ENCODE results near the gene PRDX2. TPM values are rescaled to one million over a fixed set of nuclear protein-coding genes. Genes with fewer than 3 reads are reported as not detected.

PRDX2 gene
- total RNA-seq, 2 experiments from 2014 or later = 204 to 208 TPM

DNA sequence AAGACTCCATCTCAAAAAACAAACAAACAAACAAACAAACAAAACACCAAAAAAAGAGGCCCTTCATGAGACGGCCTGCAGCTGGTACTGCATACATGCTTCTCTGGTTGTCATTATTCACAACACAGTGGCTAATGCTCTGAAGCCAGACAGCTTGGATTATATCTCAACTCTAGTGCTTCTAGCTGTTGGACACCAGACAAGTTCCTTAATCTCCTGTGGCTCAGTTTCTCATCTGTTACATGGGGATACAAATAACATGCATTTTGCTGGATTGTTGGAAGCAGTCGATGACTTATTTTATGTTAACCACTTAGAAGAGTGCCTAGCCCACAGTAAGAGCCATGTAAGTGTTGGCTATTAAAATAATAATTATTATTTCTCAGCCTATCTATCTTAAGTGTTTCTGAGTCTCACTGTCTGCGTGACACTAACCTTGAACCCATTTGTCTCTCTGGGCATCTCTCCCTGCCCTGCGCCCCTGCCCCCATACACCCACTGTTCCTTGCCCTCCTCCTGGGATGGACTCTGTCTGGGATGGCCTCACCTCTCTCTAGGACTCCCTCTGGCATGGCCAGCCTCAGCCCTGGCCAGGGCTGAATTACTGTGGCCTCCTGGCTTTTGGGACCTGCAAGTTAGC is 13.4 kb downstream of the PRDX2 start:
- ChIA-PET CTCF (interaction anchor here (0.8 to 3.3 kb wide), 5 partner anchors 8 to 273 kb away, joined by 3 to 41 read pairs (median 3); no protein-coding TSS in a partner anchor), POLR2A (interaction anchor here (1.5 kb wide), 1 partner anchor 10 kb away, joined by 8 read pairs; no protein-coding TSS in a partner anchor)

DNA sequence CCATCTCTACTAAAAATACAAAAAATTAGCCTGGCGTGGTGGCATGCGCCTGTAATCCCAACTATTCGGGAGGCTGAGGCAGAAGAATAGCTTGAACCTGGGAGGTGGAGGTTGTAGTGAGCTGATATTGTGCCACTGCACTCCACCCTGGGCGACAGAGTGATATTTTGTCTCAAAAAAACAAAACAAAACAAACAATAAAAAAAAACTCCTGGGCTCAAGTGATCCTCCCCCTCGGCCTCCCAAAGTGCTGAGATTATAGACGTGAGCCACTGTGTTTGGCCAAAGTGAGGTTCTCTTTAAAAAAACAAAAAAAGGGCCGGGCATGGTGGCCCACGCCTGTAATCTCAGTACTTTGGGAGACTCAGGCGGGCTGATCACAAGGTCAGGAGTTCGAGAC is 14.1 kb downstream of the PRDX2 start:
- ChIA-PET CTCF (interaction anchor here (3.0 to 3.3 kb wide), 2 partner anchors 9 to 10 kb away, joined by 13 to 41 read pairs; no protein-coding TSS in a partner anchor), POLR2A (no interaction called here)

GRCh38 chr19:12786952-12787351 is 14.6 kb downstream of the PRDX2 start:
- POLR2A ChIA-PET = no interaction called here
- CTCF ChIA-PET = interaction anchor here (1.2 to 3.3 kb wide), 3 partner anchors 9 to 21 kb away, joined by 4 to 41 read pairs (median 13); no protein-coding TSS in a partner anchor

GRCh38 chr19:12786141-12786870 is 15.3 kb downstream of the PRDX2 start:
- ChIA-PET POLR2A (no interaction called here), CTCF (interaction anchor here (1.2 to 3.3 kb wide), 3 partner anchors 9 to 20 kb away, joined by 4 to 41 read pairs (median 13); no protein-coding TSS in a partner anchor)

- CTCF ChIA-PET = interaction anchor here (1.0 to 3.0 kb wide), 3 partner anchors 10 to 62 kb away, joined by 5 to 13 read pairs (median 5); no protein-coding TSS in a partner anchor
- POLR2A ChIA-PET = interaction anchor here (0.5 kb wide), 1 partner anchor 13 kb away, joined by 3 read pairs; no protein-coding TSS in a partner anchor
These were observed 16.1 kb downstream of the PRDX2 start for GRCh38 chr19:12785431-12786031.

DNA sequence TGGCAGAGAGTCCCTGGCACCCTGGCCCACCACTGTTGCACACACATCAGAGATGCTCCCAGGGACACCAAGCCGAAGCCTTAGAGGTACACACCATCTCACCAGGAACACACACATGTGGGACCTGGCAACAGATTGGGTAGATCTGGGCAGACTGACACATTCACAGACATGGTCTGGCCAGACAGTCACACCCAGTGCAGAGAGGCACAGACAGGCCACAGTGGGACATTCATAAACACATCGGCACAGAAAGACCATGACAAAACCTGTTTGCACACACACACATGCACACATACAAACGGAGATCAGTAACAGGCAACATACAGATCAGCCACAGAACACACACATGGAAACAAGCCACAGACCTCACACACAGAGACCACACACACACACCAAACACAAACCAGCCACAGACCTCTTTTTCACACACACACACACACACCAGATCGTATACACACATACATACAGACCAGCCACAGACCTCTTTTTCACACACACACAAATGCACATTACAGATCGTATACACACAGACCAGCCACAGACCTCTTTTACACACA is 16.6 kb downstream of the PRDX2 start:
- ChIA-PET POLR2A (no interaction called here), CTCF (interaction anchor here (1.0 to 3.0 kb wide), 3 partner anchors 9 to 63 kb away, joined by 5 to 13 read pairs (median 5); no protein-coding TSS in a partner anchor)

DNA sequence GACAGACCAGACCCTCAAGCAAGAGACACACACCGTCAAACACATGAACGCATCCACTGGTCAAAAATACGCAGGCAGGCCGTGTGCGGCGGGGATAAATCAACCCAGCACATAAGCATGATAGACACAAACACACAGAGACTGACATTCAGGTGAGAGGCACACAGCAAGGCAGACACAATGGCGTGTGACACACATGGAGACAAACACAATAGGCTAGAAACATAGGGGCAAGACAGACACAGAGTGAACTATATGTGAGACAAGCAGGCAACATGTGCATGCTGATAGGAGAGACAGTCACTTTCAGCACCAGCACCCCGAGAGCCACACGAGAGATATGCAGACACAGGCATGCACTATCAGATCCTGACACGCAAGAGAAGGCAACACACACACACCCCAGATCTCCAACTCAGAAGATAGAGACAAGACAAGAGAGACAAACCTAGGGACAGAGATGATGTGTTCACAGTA is 17.2 kb downstream of the PRDX2 start:
- ChIA-PET POLR2A (no interaction called here), CTCF (interaction anchor here (2.4 to 4.6 kb wide), 2 partner anchors 10 to 18 kb away, joined by 7 to 82 read pairs; partner anchors contain the start of gene JUNB)

- CTCF ChIA-PET = interaction anchor here (0.6 to 4.6 kb wide), 3 partner anchors 10 to 18 kb away, joined by 3 to 82 read pairs (median 7); partner anchors contain the start of gene JUNB
- POLR2A ChIA-PET = interaction anchor here (3.7 kb wide), 1 partner anchor 8 kb away, joined by 84 read pairs; the partner anchor contains the start of gene JUNB
These were observed 17.7 kb downstream of the PRDX2 start for GRCh38 chr19:12783849-12784393.

GRCh38 chr19:12783291-12783848 is 18.2 kb downstream of the PRDX2 start:
- ChIA-PET CTCF (interaction anchor here (0.6 to 4.6 kb wide), 6 partner anchors 10 to 154 kb away, joined by 3 to 82 read pairs (median 4); partner anchors contain the start of gene JUNB), POLR2A (interaction anchor here (1.0 to 3.7 kb wide), 2 partner anchors 9 to 19 kb away, joined by 3 to 84 read pairs; partner anchors contain the start of genes JUNB, PRDX2 and THSD8)

DNA sequence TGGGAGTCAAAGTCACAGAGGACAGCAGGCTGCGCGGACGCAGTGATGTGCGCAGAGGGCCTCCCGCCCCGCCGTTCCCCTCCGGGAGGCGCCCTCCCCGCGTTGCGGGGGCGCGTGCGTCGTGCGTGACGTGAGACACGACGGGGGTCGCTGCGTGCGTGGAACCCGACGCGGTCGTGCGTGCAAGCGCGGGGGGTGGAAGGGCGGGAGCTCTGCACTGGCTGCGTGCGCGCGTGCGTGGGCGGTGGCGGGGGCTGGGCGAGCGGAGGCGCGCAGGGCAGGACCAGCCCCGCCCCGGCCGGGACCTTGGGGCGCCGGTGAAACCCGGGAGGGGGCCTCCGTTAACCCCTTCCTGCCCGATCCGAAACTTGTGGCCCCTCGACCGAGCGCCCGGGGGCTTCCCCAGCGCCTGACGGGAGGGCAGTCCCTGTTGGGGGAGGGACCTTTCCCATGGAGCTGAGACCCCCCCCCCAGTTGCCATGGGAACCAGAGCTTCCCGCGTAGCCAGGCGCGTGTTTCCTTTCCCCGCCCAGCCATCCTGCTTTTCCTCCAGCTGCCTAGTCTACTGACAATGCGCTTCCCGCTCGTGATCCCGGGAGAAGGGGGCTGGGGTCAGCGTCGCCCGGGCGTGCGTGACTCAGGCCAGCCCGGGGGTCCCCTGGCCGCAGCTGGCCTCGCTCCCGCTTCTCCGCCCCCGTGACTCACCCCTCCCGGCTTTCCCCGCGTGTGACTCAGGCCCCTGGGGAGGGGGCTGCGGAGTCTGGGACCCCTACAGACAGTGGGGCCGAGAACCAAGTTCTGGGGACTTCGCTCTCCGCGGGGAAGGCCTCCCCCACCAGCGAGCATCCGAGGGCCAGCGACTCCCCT is 18.9 kb downstream of the PRDX2 start:
- CTCF ChIA-PET = interaction anchor here (1.0 to 4.6 kb wide), 5 partner anchors 12 to 155 kb away, joined by 3 to 82 read pairs (median 4); partner anchors contain the start of gene JUNB

GRCh38 chr19:12782174-12782423 is 19.5 kb downstream of the PRDX2 start:
- ChIA-PET CTCF (interaction anchor here (1.0 to 4.6 kb wide), 4 partner anchors 12 to 48 kb away, joined by 3 to 82 read pairs (median 6); partner anchors contain the start of gene JUNB), POLR2A (interaction anchor here (1.0 to 3.7 kb wide), 5 partner anchors 8 to 50 kb away, joined by 3 to 84 read pairs (median 3); partner anchors contain the start of genes JUNB, PRDX2 and THSD8)

More for the DNA sequence above, 18.9 kb downstream of the PRDX2 start:
- POLR2A ChIA-PET = interaction anchor here (1.0 to 3.7 kb wide), 5 partner anchors 8 to 50 kb away, joined by 3 to 84 read pairs (median 3); partner anchors contain the start of genes JUNB, PRDX2 and THSD8

DNA sequence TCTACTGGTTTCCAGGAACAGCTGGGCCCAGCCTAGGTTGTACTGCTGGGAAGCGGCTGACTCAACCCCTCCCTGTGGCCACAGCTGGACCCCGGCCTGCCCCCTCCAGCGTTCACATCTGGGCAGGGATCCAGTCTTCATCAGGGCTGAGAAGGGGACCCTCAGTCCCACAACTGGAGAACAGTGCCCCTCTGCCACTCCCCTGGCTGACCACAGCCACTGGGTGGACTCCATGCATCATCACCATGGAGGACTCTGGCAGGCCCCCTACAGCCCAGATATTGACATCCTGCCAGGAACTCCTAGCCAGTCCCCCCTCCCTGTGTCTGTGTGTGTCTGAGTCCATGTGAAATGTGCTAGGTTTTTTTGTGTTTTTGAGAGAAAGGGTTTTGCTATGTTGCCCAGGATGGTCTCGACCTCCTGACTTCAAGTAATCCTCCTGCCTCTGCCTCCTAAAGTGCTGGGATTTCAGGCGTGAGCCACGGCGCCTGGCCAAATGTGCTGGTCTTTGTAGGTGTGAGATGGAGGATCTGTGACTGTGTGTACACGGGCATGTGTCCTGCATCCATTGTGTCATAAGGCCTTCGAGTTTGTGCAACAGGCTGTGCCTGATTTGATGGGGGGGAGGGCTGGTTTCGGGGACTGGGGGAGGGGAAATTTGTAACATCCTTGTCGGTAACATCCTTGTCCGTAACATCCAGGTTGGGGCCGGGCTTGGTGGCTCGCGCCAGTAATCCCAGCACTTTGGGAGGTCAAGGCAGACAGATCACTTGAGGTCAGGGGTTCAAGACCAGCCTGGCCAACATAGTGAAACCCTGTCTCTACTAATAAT is 22.2 kb downstream of the PRDX2 start:
- ChIA-PET CTCF (interaction anchor here (0.9 to 25.8 kb wide), 6 partner anchors 9 to 69 kb away, joined by 4 to 598 read pairs (median 19); partner anchors contain the start of genes JUNB, PRDX2 and THSD8), POLR2A (interaction anchor here (1.7 to 6.2 kb wide), 2 partner anchors 10 to 15 kb away, joined by 8 to 110 read pairs; partner anchors contain the start of gene JUNB)

DNA sequence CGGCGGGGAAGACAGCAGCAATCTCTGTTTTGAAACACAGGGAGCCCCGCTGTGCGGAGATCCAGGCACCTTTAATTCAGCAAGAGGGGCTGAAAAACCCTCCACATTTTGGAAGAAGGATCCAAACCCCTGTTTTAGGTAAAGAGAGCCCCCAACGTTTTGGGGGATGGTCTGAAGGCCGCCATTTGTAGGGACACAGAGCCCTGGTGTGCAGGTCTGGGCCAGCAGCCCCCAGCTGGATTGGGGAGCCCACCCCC is 22.8 kb downstream of the PRDX2 start:
- ChIA-PET CTCF (interaction anchor here (0.5 to 25.8 kb wide), 8 partner anchors 9 to 69 kb away, joined by 3 to 598 read pairs (median 5); partner anchors contain the start of genes JUNB, PRDX2 and THSD8), POLR2A (interaction anchor here (1.7 to 6.2 kb wide), 2 partner anchors 10 to 15 kb away, joined by 8 to 110 read pairs; partner anchors contain the start of gene JUNB)

DNA sequence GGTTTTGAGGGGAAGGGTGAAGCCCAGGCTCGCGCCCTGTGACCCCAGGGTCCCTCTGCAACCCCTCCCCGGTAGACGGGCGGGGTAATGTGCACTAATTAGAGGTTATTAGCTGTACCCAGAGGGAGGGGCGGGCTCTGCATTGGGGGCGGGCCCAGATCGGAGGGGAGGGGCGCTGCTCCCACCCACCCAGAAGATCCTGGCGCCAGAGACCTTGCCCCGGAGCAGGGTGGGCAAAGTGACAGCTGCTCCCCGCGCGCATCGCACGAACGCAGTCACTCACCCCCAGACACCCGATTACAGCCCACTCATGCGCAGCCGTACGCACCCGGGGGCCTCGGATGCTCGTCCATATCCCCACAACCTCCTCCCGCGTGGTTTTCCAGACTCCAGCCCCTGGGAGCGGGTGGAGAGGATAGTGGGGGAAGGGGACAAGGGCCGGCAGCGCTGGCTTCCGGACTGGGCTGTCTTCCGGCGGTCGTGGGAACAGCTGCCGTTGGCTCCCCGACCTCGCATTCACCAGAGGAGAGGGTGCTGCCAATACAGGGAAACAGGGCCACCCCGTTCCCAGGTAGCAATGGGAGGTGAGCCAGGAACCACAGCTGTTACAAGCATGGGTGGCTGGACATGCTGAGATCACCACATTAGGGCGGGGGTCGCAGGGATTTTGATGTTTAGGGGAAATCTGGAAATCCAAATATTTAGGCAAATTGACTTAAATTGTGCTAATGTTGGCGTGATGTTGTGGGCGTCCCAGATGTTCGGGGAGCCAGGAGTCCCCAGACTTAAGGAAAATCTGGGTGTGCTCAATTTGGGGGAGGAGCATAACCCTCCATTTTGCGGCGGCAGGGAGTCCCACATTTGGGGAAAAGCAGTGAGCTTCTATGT is 23.3 kb downstream of the PRDX2 start:
- CTCF ChIA-PET = interaction anchor here (0.5 to 25.8 kb wide), 13 partner anchors 9 to 98 kb away, joined by 3 to 598 read pairs (median 4); partner anchors contain the start of genes GET3, JUNB, PRDX2 and THSD8
- POLR2A ChIA-PET = interaction anchor here (1.7 to 6.2 kb wide), 2 partner anchors 11 to 16 kb away, joined by 8 to 110 read pairs; partner anchors contain the start of gene JUNB

All from activated CD8-positive, alpha-beta memory T cell treated with anti-CD3 and anti-CD28 coated beads for 36 hours (primary cell).